OCI-LY3 (cell line): ENCODE data around the gene DSCAM.

Source experiments
- H2AFZ ChIP-seq: fragments of 200-600, 300-600 bp; shearing (Covaris generic); 2 replicates; pipeline ENCODE4 v1.6.0; 2014; ENCODE audit warnings: antibody characterized with exemption, low read depth, low read length
- H3K27ac ChIP-seq: fragments of 200-600, 300-600 bp; sonication (generic); 2 replicates; pipeline ENCODE4 v1.5.1; 2014; ENCODE audit warnings: mild to moderate bottlenecking, low read length, moderate library complexity, mixed read lengths
- H3K27me3 ChIP-seq: fragments of 200-600, 300-600 bp; sonication (generic); 2 replicates; pipeline ENCODE4 v1.6.1; 2014; ENCODE audit warnings: low read depth, low read length, mixed read lengths
- H3K36me3 ChIP-seq: fragments of 200-600, 300-600 bp; sonication (generic); replicated peaks from 2 replicates; pipeline ENCODE3; 2014; ENCODE audit warnings: low read depth, low read length, mixed read lengths
- H3K4me1 ChIP-seq: fragments of 300-600, 200-600 bp; sonication (generic); 2 replicates; pipeline ENCODE4 v1.6.1; 2014; ENCODE audit warnings: low read length, mixed read lengths
- H3K4me2 ChIP-seq: fragments of 200-600, 300-600 bp; sonication (generic); 2 replicates; pipeline ENCODE4 v1.6.1; 2014; ENCODE audit warnings: low read length, mixed read lengths
- H3K4me3 ChIP-seq: fragments of 300-600, 200-600 bp; sonication (generic); 2 replicates; pipeline ENCODE4 v1.5.1; 2014; ENCODE audit warnings: antibody characterized with exemption, mild to moderate bottlenecking, low read length, moderate library complexity
- H3K79me2 ChIP-seq: fragments of 300-600, 200-600 bp; shearing (Covaris generic); 2 replicates; pipeline ENCODE4 v1.6.1; 2014; ENCODE audit warnings: mild to moderate bottlenecking, low read length, mixed read lengths
- H3K9ac ChIP-seq: fragments of 300-600, 200-600 bp; shearing (Covaris generic); 2 replicates; pipeline ENCODE4 v1.6.0; 2014; ENCODE audit warnings: mild to moderate bottlenecking, low read length, moderate library complexity
- H3K9me3 ChIP-seq: fragments of 200-600, 300-600 bp; shearing (Covaris generic); 2 replicates; pipeline ENCODE4 v1.6.1; 2014; ENCODE audit warnings: low read length, mixed read lengths; ENCODE audit not compliant: insufficient read depth
- H4K20me1 ChIP-seq: fragments of 200-600, 300-600 bp; sonication (generic); 2 replicates; pipeline ENCODE4 v1.6.1; 2016; ENCODE audit warnings: low read length, mixed read lengths; ENCODE audit not compliant: insufficient read depth
- CTCF ChIP-seq: fragments of 200-600, 300-600 bp; sonication (generic); IDR thresholded peaks from 2 replicates; pipeline ENCODE4 v1.5.1; 2014; ENCODE audit warnings: antibody characterized with exemption, low read length, low read depth
- EZH2phosphoT487 ChIP-seq: fragments of 200-600 bp; shearing (Covaris generic); IDR thresholded peaks from 2 replicates; pipeline ENCODE4 v1.6.1; 2018; ENCODE audit warnings: antibody characterized with exemption, mixed run types, low read depth

Gene DSCAM

DNA sequence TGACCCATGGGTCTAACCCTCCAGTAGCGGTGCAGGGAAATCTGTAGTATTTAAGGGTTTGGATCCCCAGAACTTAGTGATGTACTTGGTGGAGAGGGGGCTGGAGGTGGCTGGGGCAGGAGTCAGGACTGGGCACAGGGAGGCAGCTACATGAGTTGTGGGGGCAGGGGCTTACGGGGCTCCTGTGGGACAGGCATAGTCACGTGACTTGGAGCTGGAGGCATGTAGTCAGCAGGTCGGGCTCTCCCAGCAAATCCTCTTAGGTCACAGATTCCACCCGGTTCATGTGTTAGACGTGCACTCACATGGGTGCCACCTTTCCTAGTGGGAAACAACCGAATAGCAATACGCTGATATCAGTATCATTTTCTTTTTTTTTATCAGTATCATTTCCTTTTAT is 867.6 kb downstream of the DSCAM start:
- no peaks in the 10 kb centered on the region for H3K27me3 ChIP-seq
- no peak overlapping the region for H2AFZ ChIP-seq
- H3K79me2 ChIP-seq = no peaks in the 10 kb centered on the region
- no peaks in the 10 kb centered on the region for H3K9me3 ChIP-seq
- H3K4me3 ChIP-seq = no peak overlapping the region
- H3K4me1 ChIP-seq = no peaks in the 10 kb centered on the region
- TF ChIP-seq CTCF (no peak), EZH2phosphoT487 (no peak)
- H3K4me2 ChIP-seq = no peak overlapping the region
- no peaks in the 10 kb centered on the region for H4K20me1 ChIP-seq
- H3K36me3 ChIP-seq = no peaks in the 10 kb centered on the region
- no peak overlapping the region for H3K9ac ChIP-seq
- no peak overlapping the region for H3K27ac ChIP-seq

DNA sequence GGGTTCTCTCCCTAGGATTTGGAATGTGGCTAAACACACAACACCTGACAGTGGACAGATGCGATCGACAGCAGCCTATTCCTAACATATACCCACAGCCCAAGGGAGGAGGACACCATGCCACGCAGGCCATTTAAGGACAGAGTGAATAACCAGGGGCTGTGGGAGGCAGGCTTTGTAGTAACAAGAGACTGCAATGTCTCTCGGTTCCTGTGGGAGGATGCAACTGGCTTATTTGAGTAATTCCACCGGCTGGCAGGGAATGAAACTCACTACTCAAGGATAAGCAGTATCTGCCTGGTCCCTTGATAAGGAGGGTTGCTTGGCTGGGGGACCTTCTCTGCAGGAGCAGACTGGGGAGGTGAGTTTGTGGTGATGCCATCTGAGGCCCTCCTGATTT is 870.2 kb downstream of the DSCAM start:
- Histone ChIP-seq H3K9me3 (no peaks in the 10 kb centered on the region), H3K4me3 (no peak overlapping the region), H3K27ac (no peak overlapping the region), H3K9ac (no peak overlapping the region), H3K4me1 (no peaks in the 10 kb centered on the region), H3K4me2 (no peak overlapping the region), H3K79me2 (no peaks in the 10 kb centered on the region), H4K20me1 (no peaks in the 10 kb centered on the region), H3K27me3 (no peaks in the 10 kb centered on the region), H2AFZ (no peak overlapping the region), H3K36me3 (no peaks in the 10 kb centered on the region)
- no peak for TF ChIP-seq EZH2phosphoT487
- no peak for TF ChIP-seq CTCF

DNA sequence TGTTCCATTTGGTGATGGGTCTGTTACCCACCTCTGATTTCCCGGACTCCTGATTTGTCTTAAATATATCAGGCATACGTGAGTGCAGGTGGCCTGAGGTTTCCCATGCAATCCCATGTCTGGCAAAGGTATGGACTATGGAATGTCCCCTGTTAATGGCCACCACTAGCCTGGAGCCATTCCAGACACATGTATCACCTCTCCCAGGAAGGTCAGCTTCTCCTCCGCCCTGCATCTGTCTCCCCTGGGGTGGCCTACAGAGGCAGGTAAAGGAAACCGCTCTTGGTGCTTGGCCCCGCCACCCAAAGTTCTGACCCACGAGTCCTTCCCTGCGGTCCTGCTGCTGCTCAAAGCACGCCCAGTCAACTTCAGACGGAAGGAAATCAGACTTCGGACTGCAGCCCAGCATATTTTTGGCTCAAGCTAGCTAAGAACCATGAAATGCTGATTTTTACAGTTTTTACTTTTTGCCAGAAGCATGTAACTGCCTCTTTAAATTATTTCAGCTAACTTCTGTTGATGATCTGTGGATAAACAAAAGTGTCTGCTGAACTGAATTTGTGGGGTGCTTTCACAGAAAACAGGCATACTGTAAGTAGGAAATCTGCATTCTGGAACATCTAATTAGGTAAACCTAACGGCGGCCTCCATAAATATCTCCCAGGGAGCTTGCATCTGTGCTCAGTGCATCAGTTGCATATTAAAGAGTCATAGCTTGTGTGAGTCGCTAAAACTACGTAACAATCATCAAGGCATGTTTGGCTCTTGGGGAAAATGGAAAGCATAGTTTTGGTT is 873.8 kb downstream of the DSCAM start:
- H3K79me2 ChIP-seq = no peaks in the 10 kb centered on the region

GRCh38 chr21:39972471-39972870 is 874.5 kb downstream of the DSCAM start:
- H2AFZ ChIP-seq = no peak overlapping the region
- no peaks in the 10 kb centered on the region for H3K27me3 ChIP-seq
- H3K4me1 ChIP-seq = no peaks in the 10 kb centered on the region
- TF ChIP-seq CTCF (no peak), EZH2phosphoT487 (no peak)
- no peak overlapping the region for H3K9ac ChIP-seq
- H3K4me2 ChIP-seq = no peak overlapping the region
- H3K36me3 ChIP-seq = no peaks in the 10 kb centered on the region
- no peaks in the 10 kb centered on the region for H3K79me2 ChIP-seq
- no peak overlapping the region for H3K27ac ChIP-seq
- no peaks in the 10 kb centered on the region for H3K9me3 ChIP-seq
- no peak overlapping the region for H3K4me3 ChIP-seq
- H4K20me1 ChIP-seq = no peaks in the 10 kb centered on the region

More for the DNA sequence above, 873.8 kb downstream of the DSCAM start:
- TF ChIP-seq EZH2phosphoT487 (no peak), CTCF (no peak)
- H3K9ac ChIP-seq = no peak overlapping the region
- H3K4me3 ChIP-seq = no peak overlapping the region
- no peaks in the 10 kb centered on the region for H4K20me1 ChIP-seq
- H3K36me3 ChIP-seq = no peaks in the 10 kb centered on the region
- H3K9me3 ChIP-seq = no peaks in the 10 kb centered on the region
- no peak overlapping the region for H3K4me2 ChIP-seq
- H3K27me3 ChIP-seq = no peaks in the 10 kb centered on the region
- H3K27ac ChIP-seq = no peak overlapping the region
- H2AFZ ChIP-seq = no peak overlapping the region
- H3K4me1 ChIP-seq = no peaks in the 10 kb centered on the region
